ENCODE measurements around the gene PRKCA.

The PRKCA gene

GRCh38 chr17:66436631-66437030 is 134.2 kb downstream of the PRKCA start:
- DNase-seq (ENCODE audit: low read depth), result no peak
- TF ChIP-seq CTCF (IDR thresholded peaks at IDR 0.05; ENCODE audit: low read depth, low read length, missing control alignments), result no peak
- no peak overlapping the region for H3K4me3 ChIP-seq (ENCODE audit: low read depth, low read length)

GRCh38 chr17:66437476-66438026 is 135.1 kb downstream of the PRKCA start:
- TF ChIP-seq CTCF (IDR thresholded peaks at IDR 0.05; ENCODE audit: low read depth, low read length, missing control alignments), result no peak
- no peak for DNase-seq (ENCODE audit: low read depth)
- no peak overlapping the region for H3K4me3 ChIP-seq (ENCODE audit: low read depth, low read length)

DNA sequence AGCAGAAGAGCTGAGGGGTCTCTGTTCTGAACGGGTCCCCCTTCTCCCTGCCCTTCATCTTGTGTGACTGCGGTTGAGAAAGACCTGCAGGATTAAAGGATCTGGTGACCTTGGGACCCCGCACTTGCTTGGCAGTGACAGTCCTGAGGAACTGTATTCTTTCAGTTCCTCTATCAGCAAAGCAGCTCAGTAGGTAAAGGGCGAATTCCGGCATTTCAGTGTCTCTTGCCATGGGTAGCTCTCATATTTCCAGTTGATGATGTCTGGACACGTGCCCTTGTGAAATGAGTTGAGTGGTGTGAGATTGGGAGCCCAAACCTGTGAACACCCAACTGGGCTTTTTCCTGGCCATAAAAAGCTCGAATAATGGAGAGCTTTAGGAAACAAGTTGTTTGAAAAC is 135.7 kb downstream of the PRKCA start:
- TF ChIP-seq CTCF (IDR thresholded peaks at IDR 0.05; ENCODE audit: low read depth, low read length, missing control alignments), result no peak
- no peak overlapping the region for H3K4me3 ChIP-seq (ENCODE audit: low read depth, low read length)
- DNase-seq (ENCODE audit: low read depth), result no peak

GRCh38 chr17:66441101-66441661 is 138.8 kb downstream of the PRKCA start:
- TF ChIP-seq CTCF (IDR thresholded peaks at IDR 0.05; ENCODE audit: low read depth, low read length, missing control alignments), result no peak
- peak; percentile 55 for DNase-seq (ENCODE audit: low read depth)
- no peak overlapping the region; the same call in 1 of the 2 replicates for H3K4me3 ChIP-seq (ENCODE audit: low read depth, low read length)

- TF ChIP-seq CTCF (IDR thresholded peaks at IDR 0.05; ENCODE audit: low read depth, low read length, missing control alignments), result no peak
- H3K4me3 ChIP-seq (ENCODE audit: low read depth, low read length), result no peak overlapping the region
- no peak for DNase-seq (ENCODE audit: low read depth)
Measured at GRCh38 chr17:66443166-66443565, 140.8 kb downstream of the PRKCA start.

- DNase-seq (ENCODE audit: low read depth), result no peak
- no peak for TF ChIP-seq CTCF (IDR thresholded peaks at IDR 0.05; ENCODE audit: low read depth, low read length, missing control alignments)
- H3K4me3 ChIP-seq (ENCODE audit: low read depth, low read length), result no peak overlapping the region
Measured at GRCh38 chr17:66443606-66444005, 141.2 kb downstream of the PRKCA start.

GRCh38 chr17:66444031-66444430 is 141.6 kb downstream of the PRKCA start:
- no peak for DNase-seq (ENCODE audit: low read depth)
- no peak for TF ChIP-seq CTCF (IDR thresholded peaks at IDR 0.05; ENCODE audit: low read depth, low read length, missing control alignments)
- H3K4me3 ChIP-seq (ENCODE audit: low read depth, low read length), result no peak overlapping the region

All from GM12864 (cell line).